Right lobe of liver (tissue), 6 donors: ENCODE measurements around the gene SYPL1. TPM values are rescaled to one million over a fixed set of nuclear protein-coding genes. Genes with fewer than 3 reads are reported as not detected.

Experiments used
- ATAC-seq, 4 donors: fragments of 200-7000 bp; cut with Tn5 transposase; one replicate each; pipeline ENCODE4 v1.9.1; 2020; ENCODE audit warnings: mild to moderate bottlenecking in 4 of 4, moderate library complexity in 4 of 4
- DNase-seq, 3 donors: peaks; one replicate each; pipeline ENCODE4 v3.0.0-alpha.2; 2020
- H3K27ac ChIP-seq, 3 donors: fragments of 200-600 bp; one replicate each; pipeline ENCODE4 v1.8.0; 2022
- H3K27me3 ChIP-seq, 2 donors: fragments of 200-600 bp; one replicate each; pipeline ENCODE4 v1.8.0; 2022
- H3K36me3 ChIP-seq, 4 donors: fragments of 200-600 bp; sonication (generic) in 1 of 4; one replicate each; pipeline versions ENCODE4 v1.5.1 to v1.8.0; 2017 to 2022; ENCODE audit warnings: control low read depth in 1 of 4
- H3K4me1 ChIP-seq, 4 donors: fragments of 200-600 bp; sonication (generic) in 1 of 4; one replicate each; pipeline versions ENCODE4 v1.5.1 to v1.8.0; 2017 to 2022; ENCODE audit warnings: control low read depth in 1 of 4
- H3K4me3 ChIP-seq, 3 donors: fragments of 200-600 bp; one replicate each; pipeline ENCODE4 v1.8.0; 2022
- H3K9me3 ChIP-seq, 4 donors: fragments of 200-600 bp; sonication (generic) in 1 of 4; one replicate each; pipeline versions ENCODE4 v1.5.1 to v1.8.0; 2017 to 2022; ENCODE audit warnings: control low read depth in 1 of 4
- POLR2A ChIP-seq: fragments of 450-650 bp; IDR thresholded peaks from one replicate; pipeline ENCODE4 v1.6.1; 2017; ENCODE audit warnings: antibody characterized with exemption, mild to moderate bottlenecking
- WGBS: methylation state at CpG from one replicate; pipeline ENCODE4 v1.1.6; 2018; ENCODE audit warnings: low coverage, low lambda C conversion rate; ENCODE audit not compliant: insufficient coverage; ENCODE audit errors: missing lambda C conversion rate; 5-methylcytosine and 5-hydroxymethylcytosine counted together
- intact Hi-C, 2 donors: fragments of 100-400 bp; cut with DNase I; formaldehyde crosslinking; loops; one replicate each; pipeline versions ENCODE4 v1.11.2 to v1.14.1; 2022
- total RNA-seq, 6 experiments: library from RNA; depleted of rRNA in 2 of 6; stranded (reverse); fragments of >200 nt in 2 of 6; fragmentation: NEBNext Ultra II Directional in 3 of 6; extraction: Animal tissue kit (Norgen Biotek cat#: 25700) in 3 of 6; gene quantifications; one replicate each; pipeline versions ENCODE4 v1.1.0 to v1.2.4, GENCODE V29; 2016 to 2023
- TF ChIP-seq, protein P1 (sequence below), 4 donors: fragments of 200-600 bp in 3 of 4; fragments of 450-650 bp in 1 of 4; IDR thresholded peaks; one replicate each; pipeline versions ENCODE4 v1.5.1 to v1.8.0; 2016 to 2022; ENCODE audit warnings: antibody characterized with exemption in 4 of 4, mild to moderate bottlenecking in 2 of 4
- donor health status: DM: no; HTN: yes; CAD: no.
- donor health status: DM: no; HTN: no; CAD: no.
- donor health status: DM: no; HTN: no; CAD: no.
- donor health status: DM: no; HTN: yes; CAD: no.
- donor health status: DM: no; HTN: yes; CAD: no.

SYPL1 gene
- total RNA-seq, 6 experiments from 2014 or later = 29.5 to 43.0 (median 37.1) TPM

GRCh38 chr7:106065575-106066500 is 46.3 kb downstream of the SYPL1 start:
- peak; percentile 66 to 81 (median 79) for DNase-seq
- Histone ChIP-seq H3K4me3 (peak overlapping the region; percentile 21 to 46 (median 36)), H3K36me3 (no peaks in the 10 kb centered on the region), H3K27me3 (no peaks in the 10 kb centered on the region), H3K9me3 (no peaks in the 10 kb centered on the region), H3K27ac (peak overlapping the region; percentile 81 to 93 (median 86)), H3K4me1 (peaks cover 0 to 16% (median 8%) of the 10 kb centered on the region in 4 donors)
- TF ChIP-seq POLR2A = no peak
- intact Hi-C loops = no loop called here
- peak; percentile 66 to 76 (median 74) for ATAC-seq
- 24% methylated on average over 21 of the region's 26 CpGs for WGBS

GRCh38 chr7:106064771-106065574 is 47.1 kb downstream of the SYPL1 start:
- no peaks in the 10 kb centered on the region for H3K36me3 ChIP-seq
- intact Hi-C loops = no loop called here
- TF ChIP-seq, protein P1, sequence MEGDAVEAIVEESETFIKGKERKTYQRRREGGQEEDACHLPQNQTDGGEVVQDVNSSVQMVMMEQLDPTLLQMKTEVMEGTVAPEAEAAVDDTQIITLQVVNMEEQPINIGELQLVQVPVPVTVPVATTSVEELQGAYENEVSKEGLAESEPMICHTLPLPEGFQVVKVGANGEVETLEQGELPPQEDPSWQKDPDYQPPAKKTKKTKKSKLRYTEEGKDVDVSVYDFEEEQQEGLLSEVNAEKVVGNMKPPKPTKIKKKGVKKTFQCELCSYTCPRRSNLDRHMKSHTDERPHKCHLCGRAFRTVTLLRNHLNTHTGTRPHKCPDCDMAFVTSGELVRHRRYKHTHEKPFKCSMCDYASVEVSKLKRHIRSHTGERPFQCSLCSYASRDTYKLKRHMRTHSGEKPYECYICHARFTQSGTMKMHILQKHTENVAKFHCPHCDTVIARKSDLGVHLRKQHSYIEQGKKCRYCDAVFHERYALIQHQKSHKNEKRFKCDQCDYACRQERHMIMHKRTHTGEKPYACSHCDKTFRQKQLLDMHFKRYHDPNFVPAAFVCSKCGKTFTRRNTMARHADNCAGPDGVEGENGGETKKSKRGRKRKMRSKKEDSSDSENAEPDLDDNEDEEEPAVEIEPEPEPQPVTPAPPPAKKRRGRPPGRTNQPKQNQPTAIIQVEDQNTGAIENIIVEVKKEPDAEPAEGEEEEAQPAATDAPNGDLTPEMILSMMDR (IDR thresholded peaks at IDR 0.05) = no peak
- peak; percentile 48 for TF ChIP-seq POLR2A
- H3K27me3 ChIP-seq = no peaks in the 10 kb centered on the region
- 29% methylated on average over 12 of the region's 14 CpGs for WGBS
- H3K4me1 ChIP-seq = peaks cover 0 to 12% (median 5%) of the 10 kb centered on the region in 4 donors
- peak; percentile 83 to 89 (median 86) for ATAC-seq
- H3K9me3 ChIP-seq = no peaks in the 10 kb centered on the region
- peak; percentile 88 to 91 (median 91) for DNase-seq
- H3K4me3 ChIP-seq = peak overlapping the region; percentile 21 to 46 (median 36)
- peak overlapping the region; percentile 81 to 93 (median 86) for H3K27ac ChIP-seq

DNA sequence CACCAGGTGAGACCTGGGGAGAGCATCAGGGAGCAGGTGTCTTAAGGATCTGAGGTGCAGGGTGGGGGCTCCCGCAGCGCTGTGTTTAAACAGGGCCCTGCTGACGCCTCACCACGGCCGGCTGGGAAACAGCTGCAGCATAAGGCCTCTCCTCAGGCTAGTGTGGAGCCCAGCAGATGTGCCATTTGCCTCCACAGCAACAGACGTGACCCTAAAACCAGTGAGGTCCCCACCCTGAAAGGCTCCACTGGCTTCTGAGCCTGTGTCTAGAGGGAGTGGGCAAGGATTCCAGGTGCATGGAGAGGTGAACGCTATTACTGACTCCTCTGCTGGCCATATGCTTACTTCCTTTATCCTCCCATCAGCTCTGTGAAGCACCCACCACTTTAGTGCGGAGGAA is 47.8 kb downstream of the SYPL1 start:
- intact Hi-C loops = no loop called here
- no peaks in the 10 kb centered on the region for H3K9me3 ChIP-seq
- DNase-seq (no peak), ATAC-seq (no peak)
- H3K27ac ChIP-seq = peak overlapping the region; percentile 81 to 93 (median 86)
- H3K4me1 ChIP-seq = peaks cover 0 to 10% (median 5%) of the 10 kb centered on the region in 4 donors
- 100% methylated on average over 2 of the region's 8 CpGs for WGBS
- H3K36me3 ChIP-seq = no peaks in the 10 kb centered on the region
- no peaks in the 10 kb centered on the region for H3K27me3 ChIP-seq
- no peak overlapping the region for H3K4me3 ChIP-seq
- TF ChIP-seq, protein P1 (IDR thresholded peaks at IDR 0.05) = no peak
- no peak for TF ChIP-seq POLR2A

DNA sequence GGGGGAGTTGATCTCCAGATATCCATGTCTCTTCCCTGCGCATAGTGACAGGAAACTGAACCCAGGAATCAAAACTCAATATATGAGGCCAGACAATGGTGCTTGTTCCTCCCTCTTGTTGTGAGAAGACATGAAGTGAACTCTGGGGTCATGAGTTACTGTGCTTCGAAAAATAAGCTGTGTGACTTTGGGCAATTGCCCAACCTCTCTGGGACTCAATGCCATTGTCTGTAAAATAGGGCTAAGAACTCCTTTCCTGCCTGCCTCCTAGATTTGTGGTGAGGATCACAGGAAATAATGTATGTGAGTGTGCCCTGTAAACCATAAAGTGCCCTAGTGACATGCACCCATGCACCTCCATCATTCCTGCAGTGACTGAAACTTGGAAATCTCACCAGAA is 48.4 kb downstream of the SYPL1 start:
- intact Hi-C loops = no loop called here
- DNase-seq = no peak
- no peak overlapping the region for H3K27ac ChIP-seq
- ATAC-seq = no peak
- H3K36me3 ChIP-seq = no peaks in the 10 kb centered on the region
- H3K4me1 ChIP-seq = peaks cover 0 to 10% (median 5%) of the 10 kb centered on the region in 4 donors
- H3K4me3 ChIP-seq = no peak overlapping the region
- no peaks in the 10 kb centered on the region for H3K9me3 ChIP-seq
- H3K27me3 ChIP-seq = no peaks in the 10 kb centered on the region
- WGBS = 95% methylated on average over 2 of the region's 2 CpGs
- no peak for TF ChIP-seq POLR2A
- TF ChIP-seq, protein P1 (IDR thresholded peaks at IDR 0.05) = no peak
